Immature natural killer cell (primary cell): ENCODE measurements around the gene RGL2. TPM values are rescaled to one million over a fixed set of nuclear protein-coding genes. Genes with fewer than 3 reads are reported as not detected.
"Not testable (repeated sequence)": the region's sequence is repeated elsewhere in the genome, so short reads cannot be mapped to it uniquely, and the experiment has no call there.

Source experiments
- DNase-seq, 3 donors: peaks; one replicate each; pipeline ENCODE4 v3.0.0; 2022; ENCODE audit warnings: mixed read lengths in 1 of 3
- H3K27ac Mint-ChIP-seq, 6 donors: one replicate each; pipeline ENCODE4 v1.8.0; 2020; ENCODE audit warnings: mixed read lengths in 6 of 6, mild to moderate bottlenecking in 5 of 6, inconsistent platforms in 4 of 6, moderate library complexity in 3 of 6
- H3K27me3 Mint-ChIP-seq, 3 donors: one replicate each; pipeline ENCODE4 v1.8.0; 2020 to 2021; ENCODE audit warnings: low read depth in 3 of 3, mild to moderate bottlenecking in 3 of 3, mixed read lengths in 3 of 3, moderate library complexity in 3 of 3, inconsistent platforms in 1 of 3
- H3K36me3 Mint-ChIP-seq, 3 donors: one replicate each; pipeline ENCODE4 v1.8.0; 2020; ENCODE audit warnings: mixed read lengths in 3 of 3, inconsistent platforms in 2 of 3, mild to moderate bottlenecking in 2 of 3
- H3K4me1 Mint-ChIP-seq, 2 donors: one replicate each; pipeline ENCODE4 v1.8.0; 2020; ENCODE audit warnings: inconsistent platforms in 2 of 2, mild to moderate bottlenecking in 2 of 2, mixed read lengths in 2 of 2, moderate library complexity in 1 of 2
- H3K4me3 Mint-ChIP-seq, 5 donors: one replicate each; pipeline ENCODE4 v1.8.0; 2020; ENCODE audit warnings: mild to moderate bottlenecking in 5 of 5, mixed read lengths in 5 of 5, inconsistent platforms in 3 of 5, moderate library complexity in 3 of 5
- H3K9me3 Mint-ChIP-seq, 6 donors: one replicate each; pipeline ENCODE4 v1.8.0; 2020; ENCODE audit warnings: mild to moderate bottlenecking in 6 of 6, mixed read lengths in 6 of 6, inconsistent platforms in 4 of 6, moderate library complexity in 3 of 6
- polyA plus RNA-seq, 3 donors: library from polyadenylated mRNA; unstranded; fragments of 300-500 nt; fragmentation: Illumina TruSeq; gene quantifications; one replicate each; pipeline ENCODE4 v1.2.3, GENCODE V29; 2021

Gene RGL2, protein sequence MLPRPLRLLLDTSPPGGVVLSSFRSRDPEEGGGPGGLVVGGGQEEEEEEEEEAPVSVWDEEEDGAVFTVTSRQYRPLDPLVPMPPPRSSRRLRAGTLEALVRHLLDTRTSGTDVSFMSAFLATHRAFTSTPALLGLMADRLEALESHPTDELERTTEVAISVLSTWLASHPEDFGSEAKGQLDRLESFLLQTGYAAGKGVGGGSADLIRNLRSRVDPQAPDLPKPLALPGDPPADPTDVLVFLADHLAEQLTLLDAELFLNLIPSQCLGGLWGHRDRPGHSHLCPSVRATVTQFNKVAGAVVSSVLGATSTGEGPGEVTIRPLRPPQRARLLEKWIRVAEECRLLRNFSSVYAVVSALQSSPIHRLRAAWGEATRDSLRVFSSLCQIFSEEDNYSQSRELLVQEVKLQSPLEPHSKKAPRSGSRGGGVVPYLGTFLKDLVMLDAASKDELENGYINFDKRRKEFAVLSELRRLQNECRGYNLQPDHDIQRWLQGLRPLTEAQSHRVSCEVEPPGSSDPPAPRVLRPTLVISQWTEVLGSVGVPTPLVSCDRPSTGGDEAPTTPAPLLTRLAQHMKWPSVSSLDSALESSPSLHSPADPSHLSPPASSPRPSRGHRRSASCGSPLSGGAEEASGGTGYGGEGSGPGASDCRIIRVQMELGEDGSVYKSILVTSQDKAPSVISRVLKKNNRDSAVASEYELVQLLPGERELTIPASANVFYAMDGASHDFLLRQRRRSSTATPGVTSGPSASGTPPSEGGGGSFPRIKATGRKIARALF
- 10 to 100 TPM in 1 of 3 donors, 1 to 10 TPM in 2; 5.9 to 14.7 (median 8.0) TPM for polyA plus RNA-seq

DNA sequence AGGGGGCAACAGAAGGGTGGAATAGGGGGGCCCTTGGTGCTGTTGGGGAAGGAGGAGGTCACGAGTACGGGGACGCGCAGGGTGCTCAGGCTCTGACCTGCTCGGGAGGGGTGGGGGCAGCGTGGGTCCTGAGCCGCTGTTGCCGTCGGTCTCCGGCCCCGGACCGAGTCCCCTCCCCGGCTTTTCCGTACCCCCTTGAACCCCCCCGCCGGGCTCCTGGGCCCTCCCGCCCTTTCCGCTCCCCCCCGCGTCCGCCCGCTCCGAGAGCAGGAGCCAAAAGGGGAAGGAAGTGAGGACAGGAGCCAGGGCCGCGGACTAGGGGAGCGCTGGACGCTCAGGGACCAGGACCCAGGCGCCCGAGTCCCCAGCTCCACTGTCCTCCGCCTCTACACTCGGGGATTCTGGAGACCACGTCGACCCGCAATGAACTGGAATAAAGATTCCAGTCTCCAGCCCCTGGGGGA, at the start of gene RGL2:
Gene RGL2, minus strand, starts transcription at position 170 of the 464 bp plus-strand sequence. CDS start 332 bp downstream, outside the sequence.
- Mint-ChIP-seq H3K27ac (peak within 1 kb of the TSS; percentile 95 to 99 (median 99)), H3K4me1 (peaks cover 36 to 51% of the 10 kb centered on the region in 2 donors), H3K36me3 (peaks cover 4 to 22% (median 8%) of the 10 kb centered on the region in 3 donors), H3K27me3 (peaks cover 14 to 23% (median 17%) of the 10 kb centered on the region in 3 donors), H3K9me3 (no peaks in the 10 kb centered on the region), H3K4me3 (peak within 1 kb of the TSS; percentile 93 to 100 (median 99))
- DNase-seq: peak; percentile 60 to 67 (median 67)

GRCh38 chr6:33347816-33348215, 49.1 kb upstream of the RGL2 start:
- no peaks in the 10 kb centered on the region for H3K36me3 Mint-ChIP-seq
- DNase-seq: no peak
- peaks cover 16 to 22% (median 18%) of the 10 kb centered on the region in 3 donors for H3K27me3 Mint-ChIP-seq
- no peaks in the 10 kb centered on the region for H3K9me3 Mint-ChIP-seq
- peaks cover 39 to 48% of the 10 kb centered on the region in 2 donors for H3K4me1 Mint-ChIP-seq
- H3K4me3 Mint-ChIP-seq: no peak overlapping the region
- H3K27ac Mint-ChIP-seq: peak overlapping the region in 4 of 6 donors; percentile 10 to 81 (median 24)

GRCh38 chr6:33346972-33347371, 48.2 kb upstream of the RGL2 start:
- Mint-ChIP-seq H3K27me3 (peaks cover 16 to 22% (median 18%) of the 10 kb centered on the region in 3 donors), H3K27ac (peak overlapping the region in 5 of 6 donors; percentile 14 to 84 (median 79)), H3K4me1 (peaks cover 41 to 50% of the 10 kb centered on the region in 2 donors), H3K4me3 (peak overlapping the region in 1 of 5 donors; percentile 14)
- not testable (repeated sequence) for DNase-seq, H3K9me3 Mint-ChIP-seq, H3K36me3 Mint-ChIP-seq

DNA sequence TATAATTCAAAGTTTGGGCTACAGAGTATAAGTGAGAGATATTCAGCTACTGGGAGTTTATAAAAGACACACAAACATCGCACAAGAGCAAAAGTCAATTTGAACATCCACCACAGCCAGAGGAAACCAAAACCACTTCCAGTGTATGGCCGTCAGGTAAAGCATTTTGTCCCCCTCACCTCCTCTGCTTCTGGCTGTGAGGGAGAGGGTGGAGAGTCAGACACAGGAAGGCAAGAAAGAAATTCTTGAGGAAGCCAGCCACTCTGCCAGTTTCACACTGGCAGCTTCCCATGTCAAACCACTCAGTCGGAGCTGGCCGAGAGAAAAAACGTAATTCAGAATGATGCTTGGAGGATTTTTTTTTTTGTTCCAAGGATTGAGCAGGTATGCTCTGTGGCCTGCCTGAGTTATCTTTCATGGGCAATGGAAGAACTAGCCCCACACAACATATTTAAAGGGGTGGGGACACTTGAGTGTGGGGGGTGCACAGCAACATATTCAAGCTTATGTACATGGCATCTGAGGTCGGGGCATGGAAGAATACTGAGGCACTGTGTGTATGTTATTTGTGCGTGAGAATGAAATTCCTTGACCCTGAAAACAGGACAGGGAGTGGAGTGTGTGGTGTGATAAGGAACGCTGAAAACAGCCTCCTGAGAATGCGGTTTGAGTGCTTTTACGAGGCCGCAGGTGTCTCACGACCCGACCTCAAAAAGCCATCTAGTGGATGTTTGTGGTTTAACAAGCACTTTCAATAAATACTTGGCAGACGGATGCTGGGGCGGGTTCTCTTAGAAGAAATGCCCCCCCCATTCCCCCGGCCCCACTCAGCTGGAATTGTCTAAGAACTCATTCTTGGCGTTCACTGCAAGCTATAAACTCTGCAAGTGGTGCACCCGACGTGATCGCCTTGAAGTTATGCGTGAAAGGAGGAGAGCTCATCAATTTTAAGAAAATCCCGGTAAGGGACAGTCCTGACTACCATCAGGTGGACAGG, 46.3 kb upstream of the RGL2 start:
- Mint-ChIP-seq H3K27ac (peak overlapping the region; percentile 93 to 97 (median 95)), H3K36me3 (no peaks in the 10 kb centered on the region), H3K4me1 (peaks cover 46 to 50% of the 10 kb centered on the region in 2 donors), H3K9me3 (no peaks in the 10 kb centered on the region), H3K27me3 (peaks cover 16 to 20% (median 18%) of the 10 kb centered on the region in 3 donors), H3K4me3 (peak overlapping the region; percentile 85 to 90 (median 87))
- DNase-seq: peak; percentile 79 to 83 (median 83)

DNA sequence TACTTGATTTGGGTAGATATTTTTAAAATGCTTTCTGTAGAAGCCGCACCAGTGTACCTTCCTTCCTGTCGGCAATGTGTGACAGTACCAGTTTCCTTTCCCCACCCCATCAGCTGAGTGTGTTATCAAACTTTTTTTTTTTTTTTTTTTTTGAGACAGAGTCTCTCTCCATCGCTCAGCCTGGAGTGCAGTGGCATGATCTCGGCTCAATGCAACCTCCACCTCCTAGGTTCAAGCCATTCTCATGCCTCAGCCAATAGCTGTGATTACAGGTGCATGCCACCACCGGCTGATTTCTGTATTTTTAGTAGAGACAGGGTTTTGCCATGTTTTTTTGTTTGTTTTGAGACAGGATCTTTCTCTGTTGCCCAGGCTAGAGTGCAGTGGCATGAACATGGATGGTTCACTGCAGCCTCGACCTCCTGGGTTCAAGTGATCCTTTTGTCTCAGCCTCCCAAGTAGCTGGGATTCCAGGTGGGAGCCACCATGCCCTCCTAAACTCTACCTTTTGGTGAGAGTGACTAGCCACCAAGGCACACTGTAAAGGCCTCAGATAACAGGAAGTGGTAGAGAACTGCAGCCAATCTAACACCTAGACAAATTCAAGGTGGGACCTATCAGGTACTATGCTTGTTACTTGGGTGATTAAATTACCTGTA, 45.3 kb upstream of the RGL2 start:
- Mint-ChIP-seq H3K27me3 (peaks cover 16 to 19% (median 18%) of the 10 kb centered on the region in 3 donors), H3K27ac (peak overlapping the region; percentile 93 to 97 (median 95)), H3K9me3 (no peaks in the 10 kb centered on the region), H3K4me3 (peak overlapping the region; percentile 85 to 90 (median 87)), H3K4me1 (peaks cover 48 to 55% of the 10 kb centered on the region in 2 donors), H3K36me3 (no peaks in the 10 kb centered on the region)
- DNase-seq: peak; percentile 80 to 85 (median 84)

- Mint-ChIP-seq H3K27ac (peak overlapping the region; percentile 93 to 97 (median 95)), H3K4me3 (peak overlapping the region; percentile 85 to 90 (median 87)), H3K4me1 (peaks cover 50 to 59% of the 10 kb centered on the region in 2 donors), H3K27me3 (peaks cover 16 to 19% (median 18%) of the 10 kb centered on the region in 3 donors)
- not testable (repeated sequence) for H3K36me3 Mint-ChIP-seq, DNase-seq, H3K9me3 Mint-ChIP-seq
Observed at GRCh38 chr6:33343606-33343952, 44.8 kb upstream of the RGL2 start.

DNA sequence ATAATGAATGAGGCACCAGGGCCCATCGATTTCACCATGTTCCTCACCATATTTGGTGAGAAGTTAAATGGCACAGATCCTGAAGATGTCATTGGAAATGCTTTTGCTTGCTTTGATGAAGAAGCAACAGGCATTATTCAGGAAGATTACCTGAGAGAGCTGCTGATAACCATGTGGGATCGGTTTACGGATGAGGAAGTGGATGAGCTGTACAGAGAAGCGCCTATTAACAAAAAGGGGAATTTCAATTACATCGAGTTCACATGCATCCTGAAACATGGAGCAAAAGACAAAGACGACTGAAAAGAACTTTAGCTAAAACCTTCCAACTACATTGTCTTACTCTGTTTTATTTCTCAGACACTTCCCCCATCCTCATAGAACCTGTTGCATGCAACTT, 40.5 kb upstream of the RGL2 start:
- H3K4me3 Mint-ChIP-seq: no peak overlapping the region
- peaks cover 25 to 30% of the 10 kb centered on the region in 2 donors for H3K4me1 Mint-ChIP-seq
- DNase-seq: no peak
- H3K36me3 Mint-ChIP-seq: no peaks in the 10 kb centered on the region
- H3K27me3 Mint-ChIP-seq: peaks cover 5 to 9% (median 7%) of the 10 kb centered on the region in 3 donors
- H3K27ac Mint-ChIP-seq: peak overlapping the region in 2 of 6 donors; percentile 13 to 26
- no peaks in the 10 kb centered on the region for H3K9me3 Mint-ChIP-seq

DNA sequence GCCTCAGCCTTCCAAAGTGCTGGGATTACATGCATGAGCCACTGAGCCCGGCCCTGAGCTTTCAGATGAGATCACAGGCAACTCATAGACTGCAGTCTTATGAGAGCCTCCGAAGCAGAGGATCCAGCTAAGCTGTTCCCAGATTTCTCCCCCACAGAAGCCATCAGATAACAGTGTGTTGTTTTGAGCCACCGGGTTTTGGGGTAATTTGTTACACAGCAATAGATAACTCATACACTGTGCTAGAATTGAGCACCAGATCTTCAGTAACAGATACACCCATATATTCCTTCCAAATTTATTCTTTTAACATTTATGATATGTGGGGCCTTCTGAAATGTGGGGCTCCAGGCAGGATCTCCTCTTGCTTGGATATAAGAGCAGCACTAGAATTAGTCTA, 37.8 kb upstream of the RGL2 start:
- DNase-seq: no peak
- H3K36me3 Mint-ChIP-seq: no peaks in the 10 kb centered on the region
- H3K4me3 Mint-ChIP-seq: no peak overlapping the region
- no peak overlapping the region for H3K27ac Mint-ChIP-seq
- H3K27me3 Mint-ChIP-seq: peaks cover 0 to 2% (median 0%) of the 10 kb centered on the region in 3 donors
- no peaks in the 10 kb centered on the region for H3K9me3 Mint-ChIP-seq
- H3K4me1 Mint-ChIP-seq: peaks cover 13 to 14% of the 10 kb centered on the region in 2 donors

GRCh38 chr6:33335916-33336315, 37.2 kb upstream of the RGL2 start:
- H3K27ac Mint-ChIP-seq: no peak overlapping the region
- no peaks in the 10 kb centered on the region for H3K9me3 Mint-ChIP-seq
- H3K4me3 Mint-ChIP-seq: no peak overlapping the region
- H3K4me1 Mint-ChIP-seq: peaks cover 13 to 14% of the 10 kb centered on the region in 2 donors
- no peaks in the 10 kb centered on the region for H3K36me3 Mint-ChIP-seq
- H3K27me3 Mint-ChIP-seq: peaks cover 0 to 2% (median 2%) of the 10 kb centered on the region in 3 donors
- no peak for DNase-seq

DNA sequence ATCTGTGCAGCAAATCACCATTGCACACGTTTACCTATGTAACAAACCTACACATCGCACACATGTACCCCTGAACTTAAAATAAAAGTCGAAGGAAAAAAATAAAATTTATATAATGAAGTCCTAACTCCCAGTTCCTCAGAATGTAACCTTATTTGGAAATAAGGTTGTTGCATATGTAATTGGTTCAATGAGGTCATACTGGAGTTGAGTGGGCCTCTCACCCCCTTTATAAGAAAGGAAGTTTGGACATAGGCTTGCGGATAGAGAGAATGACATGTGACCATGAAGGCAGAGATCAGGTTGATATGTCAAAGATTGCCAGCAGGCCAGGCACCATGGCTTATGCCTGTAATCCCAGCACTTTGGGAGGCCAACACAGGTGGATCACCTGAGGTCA, 34.9 kb upstream of the RGL2 start:
- Mint-ChIP-seq H3K36me3 (no peaks in the 10 kb centered on the region), H3K27me3 (peaks cover 0 to 2% (median 2%) of the 10 kb centered on the region in 3 donors), H3K4me1 (peaks cover 5% of the 10 kb centered on the region in 2 donors), H3K9me3 (no peaks in the 10 kb centered on the region), H3K27ac (no peak overlapping the region), H3K4me3 (no peak overlapping the region)
- no peak for DNase-seq

- no peak overlapping the region for H3K4me3 Mint-ChIP-seq
- peaks cover 0 to 2% (median 2%) of the 10 kb centered on the region in 3 donors for H3K27me3 Mint-ChIP-seq
- no peaks in the 10 kb centered on the region for H3K9me3 Mint-ChIP-seq
- H3K27ac Mint-ChIP-seq: no peak overlapping the region
- DNase-seq: no peak
- H3K4me1 Mint-ChIP-seq: peaks cover 5% of the 10 kb centered on the region in 2 donors
- H3K36me3 Mint-ChIP-seq: no peaks in the 10 kb centered on the region
Observed at GRCh38 chr6:33330736-33331135, 32.0 kb upstream of the RGL2 start.

DNA sequence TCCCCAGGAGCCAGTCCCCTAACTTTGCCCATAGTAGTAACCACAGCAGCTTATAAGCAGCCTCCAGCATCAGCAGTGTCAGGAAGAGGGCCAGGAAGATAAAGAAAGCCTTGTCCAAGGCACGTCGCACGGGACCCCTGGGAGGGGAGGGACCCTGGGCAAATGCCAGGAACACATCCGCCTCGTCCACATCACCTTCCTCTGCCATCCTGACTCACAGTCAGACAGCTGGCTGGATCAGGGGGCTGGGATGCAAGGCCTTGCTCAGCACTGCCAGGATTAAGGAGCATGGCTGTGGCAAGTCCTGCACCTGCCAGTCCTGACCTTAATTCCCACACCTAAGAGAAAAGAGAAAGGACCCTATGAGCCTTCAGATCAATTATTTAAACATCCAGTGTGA, 30.3 kb upstream of the RGL2 start:
- Mint-ChIP-seq H3K4me3 (no peak overlapping the region), H3K4me1 (peaks cover 6 to 7% of the 10 kb centered on the region in 2 donors), H3K27ac (no peak overlapping the region), H3K36me3 (no peaks in the 10 kb centered on the region), H3K9me3 (no peaks in the 10 kb centered on the region), H3K27me3 (peaks cover 0 to 2% (median 2%) of the 10 kb centered on the region in 3 donors)
- DNase-seq: no peak
